K562 (cell line): ENCODE measurements around the gene TRAP1. TPM values are rescaled to one million over a fixed set of nuclear protein-coding genes. Genes with fewer than 3 reads are reported as not detected.
A peak's percentile ranks its signal among the peaks of the same experiment; 100 is the strongest.

ENCODE experiments used
- FOXA3 ChIP-seq, 2 experiments: fragments of 450-650 bp in 1 of 2; sonication (generic) in 1 of 2; formaldehyde crosslinking; IDR thresholded peaks in 1 of 2; conservative IDR thresholded peaks in 1 of 2; 2 replicates each; pipeline versions ENCODE4 v1.4.0 to v1.8.0; 2020 to 2022; ENCODE audit warnings: mild to moderate bottlenecking in 2 of 2, missing genetic modification reagents in 1 of 2
- NFE2 ChIP-seq: IDR thresholded peaks from 2 replicates; pipeline ENCODE4 v1.6.1; 2014; ENCODE audit warnings: antibody characterized with exemption, low read depth
- PRMT5 ChIP-seq: sonication (generic); formaldehyde crosslinking; IDR thresholded peaks from 2 replicates; pipeline ENCODE4 v1.5.0; 2020; ENCODE audit warnings: missing genetic modification reagents
- SLC30A9 ChIP-seq: fragments of 250-450 bp; sonication (Bioruptor Pico); IDR thresholded peaks from 2 replicates; pipeline ENCODE4 v1.8.0; 2022; ENCODE audit warnings: mild to moderate bottlenecking, moderate library complexity
- STAT5A ChIP-seq: IDR thresholded peaks from 2 replicates; pipeline ENCODE4 v1.6.1; 2012; ENCODE audit warnings: low read length, inconsistent platforms, borderline replicate concordance
- TOE1 ChIP-seq, 2 experiments: fragments of 450-650 bp in 1 of 2; sonication (generic) in 1 of 2; formaldehyde crosslinking in 1 of 2; IDR thresholded peaks; 2 replicates each; pipeline versions ENCODE4 v1.7.1 to v1.8.0; 2016 to 2022; ENCODE audit warnings: borderline replicate concordance in 2 of 2, mild to moderate bottlenecking in 2 of 2, antibody characterized with exemption in 1 of 2, inconsistent platforms in 1 of 2, low read depth in 1 of 2, missing genetic modification reagents in 1 of 2, moderate library complexity in 1 of 2
- polyA plus RNA-seq, 8 experiments: library from polyadenylated mRNA; depleted of rRNA in 4 of 8; stranded (reverse) in 5 of 8; unstranded in 3 of 8; fragments of >200 nt; fragmentation: Nextera tagmentation in 2 of 8; fragmentation: Illumina TruSeq in 1 of 8; extraction: Ambion mirVana in 2 of 8; extraction: Trizol in 1 of 8; gene quantifications; 2 replicates each; pipeline versions ENCODE4 v1.2.1 to v1.2.3, GENCODE V29; 2011 to 2014; ENCODE audit warnings: inconsistent platforms in 1 of 8, missing spikeins in 1 of 8
- total RNA-seq, 7 experiments: library from RNA; depleted of rRNA in 6 of 7; stranded (reverse); fragments of >200 nt in 6 of 7; fragmentation: Illumina TruSeq in 2 of 7; extraction: Trizol in 2 of 7; gene quantifications; 2 replicates each; pipeline versions ENCODE4 v1.2.1 to v1.2.3, GENCODE V29; 2011 to 2021; ENCODE audit warnings: low replicate concordance in 1 of 7
- TF ChIP-seq, protein P1 (sequence below), 2 experiments: fragments of 450-650 bp; IDR thresholded peaks; 2 replicates each; pipeline ENCODE4 v1.6.1; 2016
- TF ChIP-seq, protein P2 (sequence below), 2 experiments: fragments of 450-650 bp; IDR thresholded peaks; 2 replicates each; pipeline ENCODE4 v1.6.1; 2016; ENCODE audit warnings: mild to moderate bottlenecking in 2 of 2, borderline replicate concordance in 1 of 2, low read depth in 1 of 2, moderate library complexity in 1 of 2
- TF ChIP-seq, protein P3 (sequence below): fragments of 450-650 bp; formaldehyde crosslinking; IDR thresholded peaks from 2 replicates; pipeline ENCODE4 v1.4.0; 2020; ENCODE audit warnings: mild to moderate bottlenecking, mixed read lengths
- TF ChIP-seq, protein P4 (sequence below): fragments of 250-450 bp; sonication (Bioruptor Pico); IDR thresholded peaks from 2 replicates; pipeline ENCODE4 v1.5.0; 2021
- TF ChIP-seq, protein P5 (sequence below): fragments of 200-800 bp; sonication (Bioruptor generic); IDR thresholded peaks from 2 replicates; pipeline ENCODE4 v1.6.1; 2017; ENCODE audit warnings: missing genetic modification characterization, missing compliant biosample characterization

Gene TRAP1
- total and polyA plus RNA-seq, 9 of the 15 experiments (the other 6 are each of a cell fraction or from before 2014, with no cell fraction given): 19.1 to 436 (median 301) TPM

DNA sequence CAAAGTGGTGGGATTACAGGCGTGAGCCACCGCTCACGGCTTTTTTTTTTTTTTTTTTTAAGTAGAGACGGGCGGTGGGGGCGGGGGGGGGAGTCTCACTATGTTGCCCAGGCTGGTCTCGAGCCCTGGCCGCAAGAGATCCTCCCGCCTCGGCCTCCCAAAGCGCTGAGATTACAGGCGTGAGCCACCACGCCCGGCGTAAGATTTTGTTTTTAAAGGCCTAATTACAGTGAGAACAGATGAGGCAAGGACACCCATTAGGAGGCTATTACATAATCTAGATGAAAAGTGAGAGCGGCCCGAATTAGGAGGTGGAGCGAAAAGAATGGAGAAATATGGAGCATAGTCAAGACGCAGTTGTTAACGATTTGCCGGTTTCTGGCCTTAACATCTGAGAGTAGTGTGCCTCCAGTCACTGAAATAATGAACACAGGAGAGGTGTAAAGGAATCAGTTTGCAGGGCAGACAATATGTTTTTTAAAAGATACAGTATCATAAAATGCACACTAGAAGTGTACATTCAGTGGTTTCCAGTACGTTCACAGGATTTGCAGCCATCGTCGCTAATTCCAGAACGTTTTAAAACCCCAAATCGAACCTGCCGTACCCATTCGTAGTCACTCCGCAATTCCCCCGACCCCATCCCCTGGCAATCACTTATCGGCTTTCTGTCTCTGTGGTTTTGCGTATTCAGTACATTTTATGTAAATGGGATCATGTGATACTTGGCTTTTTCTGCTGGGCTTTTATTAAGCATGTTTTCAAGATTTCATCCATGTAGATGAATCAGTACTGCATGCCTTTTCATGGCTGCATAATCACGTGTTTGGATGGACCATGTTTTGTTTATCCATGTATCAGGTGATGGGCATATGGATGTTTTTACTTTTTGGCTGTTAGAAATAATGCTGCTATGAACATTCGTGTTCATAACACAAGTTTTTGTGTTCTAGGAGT lies 104.5 kb downstream of the TRAP1 start (continued):
- TF ChIP-seq, protein P1, sequence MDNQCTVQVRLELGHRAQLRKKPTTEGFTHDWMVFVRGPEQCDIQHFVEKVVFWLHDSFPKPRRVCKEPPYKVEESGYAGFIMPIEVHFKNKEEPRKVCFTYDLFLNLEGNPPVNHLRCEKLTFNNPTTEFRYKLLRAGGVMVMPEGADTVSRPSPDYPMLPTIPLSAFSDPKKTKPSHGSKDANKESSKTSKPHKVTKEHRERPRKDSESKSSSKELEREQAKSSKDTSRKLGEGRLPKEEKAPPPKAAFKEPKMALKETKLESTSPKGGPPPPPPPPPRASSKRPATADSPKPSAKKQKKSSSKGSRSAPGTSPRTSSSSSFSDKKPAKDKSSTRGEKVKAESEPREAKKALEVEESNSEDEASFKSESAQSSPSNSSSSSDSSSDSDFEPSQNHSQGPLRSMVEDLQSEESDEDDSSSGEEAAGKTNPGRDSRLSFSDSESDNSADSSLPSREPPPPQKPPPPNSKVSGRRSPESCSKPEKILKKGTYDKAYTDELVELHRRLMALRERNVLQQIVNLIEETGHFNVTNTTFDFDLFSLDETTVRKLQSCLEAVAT (IDR thresholded peaks at IDR 0.05): peak in 1 of 2 experiments; percentile 42; a peak in 1 of 4 replicates
- TF ChIP-seq STAT5A (no peak), NFE2 (no peak), PRMT5 (CRISPR knock-in tag) (no peak), SLC30A9 (no peak), TOE1 (IDR thresholded peaks at IDR 0.05; ENCODE audit: borderline replicate concordance) (peak; percentile 83), TOE1 (CRISPR knock-in tag; IDR thresholded peaks at IDR 0.05; ENCODE audit: borderline replicate concordance, low read depth) (no peak), FOXA3 (CRISPR knock-in tag; conservative IDR thresholded peaks at IDR 0.05 in 1 of 2, IDR thresholded peaks at IDR 0.05 in 1 of 2) (no peak)
- TF ChIP-seq, protein P2, sequence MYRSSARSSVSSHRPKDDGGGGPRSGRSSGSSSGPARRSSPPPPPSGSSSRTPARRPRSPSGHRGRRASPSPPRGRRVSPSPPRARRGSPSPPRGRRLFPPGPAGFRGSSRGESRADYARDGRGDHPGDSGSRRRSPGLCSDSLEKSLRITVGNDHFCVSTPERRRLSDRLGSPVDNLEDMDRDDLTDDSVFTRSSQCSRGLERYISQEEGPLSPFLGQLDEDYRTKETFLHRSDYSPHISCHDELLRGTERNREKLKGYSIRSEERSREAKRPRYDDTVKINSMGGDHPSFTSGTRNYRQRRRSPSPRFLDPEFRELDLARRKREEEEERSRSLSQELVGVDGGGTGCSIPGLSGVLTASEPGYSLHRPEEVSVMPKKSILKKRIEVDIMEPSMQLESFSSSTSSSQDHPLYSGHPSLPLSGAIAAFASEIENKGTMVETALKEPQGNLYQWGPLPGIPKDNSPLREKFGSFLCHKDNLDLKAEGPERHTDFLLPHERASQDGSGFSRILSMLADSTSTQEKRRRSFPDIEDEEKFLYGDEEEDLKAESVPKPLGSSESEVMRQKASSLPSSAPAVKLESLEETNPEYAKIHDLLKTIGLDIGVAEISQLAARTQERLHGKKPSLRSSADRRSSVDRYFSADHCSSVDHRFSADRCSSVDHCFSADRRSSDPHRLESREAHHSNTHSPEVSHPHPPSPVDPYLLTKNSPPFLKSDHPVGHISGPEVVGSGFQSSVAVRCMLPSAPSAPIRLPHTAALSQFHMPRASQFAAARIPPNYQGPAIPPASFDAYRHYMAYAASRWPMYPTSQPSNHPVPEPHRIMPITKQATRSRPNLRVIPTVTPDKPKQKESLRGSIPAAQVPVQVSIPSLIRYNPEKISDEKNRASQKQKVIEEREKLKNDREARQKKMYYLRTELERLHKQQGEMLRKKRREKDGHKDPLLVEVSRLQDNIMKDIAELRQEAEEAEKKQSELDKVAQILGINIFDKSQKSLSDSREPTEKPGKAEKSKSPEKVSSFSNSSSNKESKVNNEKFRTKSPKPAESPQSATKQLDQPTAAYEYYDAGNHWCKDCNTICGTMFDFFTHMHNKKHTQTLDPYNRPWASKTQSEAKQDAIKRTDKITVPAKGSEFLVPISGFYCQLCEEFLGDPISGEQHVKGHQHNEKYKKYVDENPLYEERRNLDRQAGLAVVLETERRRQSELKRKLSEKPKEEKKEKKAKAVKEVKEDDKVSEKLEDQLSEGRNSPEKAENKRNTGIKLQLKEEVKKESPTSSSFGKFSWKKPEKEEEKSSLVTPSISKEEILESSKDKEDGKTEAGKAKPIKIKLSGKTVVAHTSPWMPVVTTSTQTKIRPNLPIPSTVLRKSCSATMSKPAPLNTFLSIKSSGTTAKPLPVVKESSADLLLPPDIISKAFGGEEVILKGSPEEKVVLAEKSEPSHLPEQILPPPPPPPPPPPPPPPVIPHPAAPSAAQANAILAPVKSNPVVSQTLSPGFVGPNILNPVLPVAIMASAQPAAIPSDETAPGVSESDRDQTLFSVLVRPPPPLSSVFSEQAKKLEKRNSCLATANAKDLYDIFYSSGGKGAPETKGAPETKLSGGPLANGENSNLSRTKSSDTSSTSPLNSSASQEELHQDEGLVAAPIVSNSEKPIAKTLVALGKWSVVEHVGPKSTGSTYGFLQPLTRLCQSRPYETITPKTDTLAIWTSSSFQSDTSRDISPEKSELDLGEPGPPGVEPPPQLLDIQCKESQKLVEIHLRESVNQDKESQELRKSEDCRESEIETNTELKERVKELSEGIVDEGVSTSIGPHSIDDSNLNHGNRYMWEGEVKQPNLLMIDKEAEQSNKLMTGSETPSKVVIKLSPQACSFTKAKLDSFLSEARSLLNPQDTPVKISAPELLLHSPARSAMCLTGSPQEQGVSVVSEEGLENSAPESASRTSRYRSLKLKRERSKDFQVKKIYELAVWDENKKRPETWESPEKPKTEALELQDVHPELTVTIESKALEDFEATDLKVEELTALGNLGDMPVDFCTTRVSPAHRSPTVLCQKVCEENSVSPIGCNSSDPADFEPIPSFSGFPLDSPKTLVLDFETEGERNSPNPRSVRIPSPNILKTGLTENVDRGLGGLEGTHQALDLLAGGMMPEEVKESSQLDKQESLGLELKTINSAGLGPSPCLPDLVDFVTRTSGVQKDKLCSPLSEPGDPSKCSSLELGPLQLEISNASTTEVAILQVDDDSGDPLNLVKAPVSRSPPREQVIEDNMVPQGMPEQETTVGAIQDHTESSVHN (IDR thresholded peaks at IDR 0.05; ENCODE audit: borderline replicate concordance in 1 of 2, low read depth in 1 of 2): no peak
- TF ChIP-seq, protein P3, sequence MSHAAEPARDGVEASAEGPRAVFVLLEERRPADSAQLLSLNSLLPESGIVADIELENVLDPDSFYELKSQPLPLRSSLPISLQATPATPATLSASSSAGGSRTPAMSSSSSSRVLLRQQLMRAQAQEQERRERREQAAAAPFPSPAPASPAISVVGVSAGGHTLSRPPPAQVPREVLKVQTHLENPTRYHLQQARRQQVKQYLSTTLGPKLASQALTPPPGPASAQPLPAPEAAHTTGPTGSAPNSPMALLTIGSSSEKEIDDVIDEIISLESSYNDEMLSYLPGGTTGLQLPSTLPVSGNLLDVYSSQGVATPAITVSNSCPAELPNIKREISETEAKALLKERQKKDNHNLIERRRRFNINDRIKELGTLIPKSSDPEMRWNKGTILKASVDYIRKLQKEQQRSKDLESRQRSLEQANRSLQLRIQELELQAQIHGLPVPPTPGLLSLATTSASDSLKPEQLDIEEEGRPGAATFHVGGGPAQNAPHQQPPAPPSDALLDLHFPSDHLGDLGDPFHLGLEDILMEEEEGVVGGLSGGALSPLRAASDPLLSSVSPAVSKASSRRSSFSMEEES (CRISPR knock-in tag): peak; percentile 91
- TF ChIP-seq, protein P4, sequence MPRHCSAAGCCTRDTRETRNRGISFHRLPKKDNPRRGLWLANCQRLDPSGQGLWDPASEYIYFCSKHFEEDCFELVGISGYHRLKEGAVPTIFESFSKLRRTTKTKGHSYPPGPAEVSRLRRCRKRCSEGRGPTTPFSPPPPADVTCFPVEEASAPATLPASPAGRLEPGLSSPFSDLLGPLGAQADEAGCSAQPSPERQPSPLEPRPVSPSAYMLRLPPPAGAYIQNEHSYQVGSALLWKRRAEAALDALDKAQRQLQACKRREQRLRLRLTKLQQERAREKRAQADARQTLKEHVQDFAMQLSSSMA (CRISPR knock-in tag): no peak
- TF ChIP-seq, protein P5, sequence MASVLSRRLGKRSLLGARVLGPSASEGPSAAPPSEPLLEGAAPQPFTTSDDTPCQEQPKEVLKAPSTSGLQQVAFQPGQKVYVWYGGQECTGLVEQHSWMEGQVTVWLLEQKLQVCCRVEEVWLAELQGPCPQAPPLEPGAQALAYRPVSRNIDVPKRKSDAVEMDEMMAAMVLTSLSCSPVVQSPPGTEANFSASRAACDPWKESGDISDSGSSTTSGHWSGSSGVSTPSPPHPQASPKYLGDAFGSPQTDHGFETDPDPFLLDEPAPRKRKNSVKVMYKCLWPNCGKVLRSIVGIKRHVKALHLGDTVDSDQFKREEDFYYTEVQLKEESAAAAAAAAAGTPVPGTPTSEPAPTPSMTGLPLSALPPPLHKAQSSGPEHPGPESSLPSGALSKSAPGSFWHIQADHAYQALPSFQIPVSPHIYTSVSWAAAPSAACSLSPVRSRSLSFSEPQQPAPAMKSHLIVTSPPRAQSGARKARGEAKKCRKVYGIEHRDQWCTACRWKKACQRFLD (CRISPR knock-in tag): no peak
